Measurements from ENCODE around the gene UGT2A3. TPM values are rescaled to one million over a fixed set of nuclear protein-coding genes. Genes with fewer than 3 reads are reported as not detected.

UGT2A3 gene
- total RNA-seq, 1 donor from 2014 or later = not detected

- TF ChIP-seq, protein P1, sequence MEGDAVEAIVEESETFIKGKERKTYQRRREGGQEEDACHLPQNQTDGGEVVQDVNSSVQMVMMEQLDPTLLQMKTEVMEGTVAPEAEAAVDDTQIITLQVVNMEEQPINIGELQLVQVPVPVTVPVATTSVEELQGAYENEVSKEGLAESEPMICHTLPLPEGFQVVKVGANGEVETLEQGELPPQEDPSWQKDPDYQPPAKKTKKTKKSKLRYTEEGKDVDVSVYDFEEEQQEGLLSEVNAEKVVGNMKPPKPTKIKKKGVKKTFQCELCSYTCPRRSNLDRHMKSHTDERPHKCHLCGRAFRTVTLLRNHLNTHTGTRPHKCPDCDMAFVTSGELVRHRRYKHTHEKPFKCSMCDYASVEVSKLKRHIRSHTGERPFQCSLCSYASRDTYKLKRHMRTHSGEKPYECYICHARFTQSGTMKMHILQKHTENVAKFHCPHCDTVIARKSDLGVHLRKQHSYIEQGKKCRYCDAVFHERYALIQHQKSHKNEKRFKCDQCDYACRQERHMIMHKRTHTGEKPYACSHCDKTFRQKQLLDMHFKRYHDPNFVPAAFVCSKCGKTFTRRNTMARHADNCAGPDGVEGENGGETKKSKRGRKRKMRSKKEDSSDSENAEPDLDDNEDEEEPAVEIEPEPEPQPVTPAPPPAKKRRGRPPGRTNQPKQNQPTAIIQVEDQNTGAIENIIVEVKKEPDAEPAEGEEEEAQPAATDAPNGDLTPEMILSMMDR (IDR thresholded peaks at IDR 0.05) = no peak
- Histone ChIP-seq H3K4me3 (peak overlapping the region; percentile 12 to 19), H3K36me3 (no peaks in the 10 kb centered on the region), H3K27me3 (no peaks in the 10 kb centered on the region), H3K9me3 (no peaks in the 10 kb centered on the region), H3K27ac (no peak overlapping the region), H3K4me1 (no peaks in the 10 kb centered on the region)
- intact Hi-C loops (cut with DNase I) = no loop called here
- no peak for DNase-seq (ENCODE audit: low spot score in 2 of 2)
Measured at GRCh38 chr4:68905598-68905938, 46.0 kb downstream of the UGT2A3 start.

DNA sequence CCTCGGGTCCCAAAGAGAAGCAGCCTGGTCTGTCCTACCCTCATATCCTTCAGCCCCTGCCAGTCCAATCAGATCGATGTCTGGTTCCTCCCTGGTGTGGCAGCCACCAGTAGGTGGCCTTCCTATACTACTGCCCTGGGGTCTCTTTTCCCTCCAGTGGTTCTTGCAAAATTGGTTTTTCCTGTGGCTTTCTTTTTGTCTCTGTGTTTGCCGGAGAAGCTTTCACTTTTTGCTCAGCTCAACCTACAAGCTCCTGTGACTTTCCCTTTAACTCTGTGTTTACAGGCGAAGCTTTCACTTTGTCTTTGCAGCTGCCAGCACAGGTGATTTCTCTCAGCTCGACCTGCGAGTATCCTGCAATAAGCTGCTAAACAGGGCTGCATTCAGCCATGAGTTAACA lies 46.8 kb downstream of the UGT2A3 start:
- DNase-seq (ENCODE audit: low spot score in 2 of 2) = no peak
- TF ChIP-seq, protein P1 (IDR thresholded peaks at IDR 0.05) = no peak
- no peak overlapping the region for H3K27ac ChIP-seq

DNA sequence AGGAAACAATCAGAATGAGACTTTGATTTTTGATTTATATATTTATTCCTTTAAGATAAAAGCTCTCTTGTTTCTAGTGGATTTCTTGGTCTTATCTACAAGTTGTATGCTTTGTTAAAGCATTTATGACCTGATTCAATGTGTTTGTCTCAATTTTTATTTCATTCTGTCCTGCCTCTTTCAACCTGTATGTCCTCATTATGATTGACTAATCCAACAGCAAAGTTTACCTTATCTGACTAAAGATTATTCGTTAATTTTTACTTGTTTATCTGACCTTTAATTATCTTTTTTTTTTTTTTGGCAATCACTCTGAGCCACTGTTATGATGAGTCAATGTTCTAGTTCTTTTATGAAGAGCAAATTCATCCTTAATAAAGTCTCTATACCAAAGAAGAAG lies 54.9 kb downstream of the UGT2A3 start:
- H3K27me3 ChIP-seq = no peaks in the 10 kb centered on the region
- no peak overlapping the region for H3K4me3 ChIP-seq
- H3K9me3 ChIP-seq = no peaks in the 10 kb centered on the region
- no peaks in the 10 kb centered on the region for H3K4me1 ChIP-seq
- DNase-seq (ENCODE audit: low spot score in 2 of 2) = no peak
- TF ChIP-seq, protein P1 (IDR thresholded peaks at IDR 0.05) = no peak
- intact Hi-C loops (cut with DNase I) = no loop called here
- no peaks in the 10 kb centered on the region for H3K36me3 ChIP-seq
- no peak overlapping the region for H3K27ac ChIP-seq

More for the DNA sequence above, 46.8 kb downstream of the UGT2A3 start:
- Histone ChIP-seq H3K9me3 (no peaks in the 10 kb centered on the region), H3K36me3 (no peaks in the 10 kb centered on the region), H3K27me3 (no peaks in the 10 kb centered on the region), H3K4me3 (no peak overlapping the region), H3K4me1 (no peaks in the 10 kb centered on the region)
- intact Hi-C loops (cut with DNase I) = no loop called here

DNA sequence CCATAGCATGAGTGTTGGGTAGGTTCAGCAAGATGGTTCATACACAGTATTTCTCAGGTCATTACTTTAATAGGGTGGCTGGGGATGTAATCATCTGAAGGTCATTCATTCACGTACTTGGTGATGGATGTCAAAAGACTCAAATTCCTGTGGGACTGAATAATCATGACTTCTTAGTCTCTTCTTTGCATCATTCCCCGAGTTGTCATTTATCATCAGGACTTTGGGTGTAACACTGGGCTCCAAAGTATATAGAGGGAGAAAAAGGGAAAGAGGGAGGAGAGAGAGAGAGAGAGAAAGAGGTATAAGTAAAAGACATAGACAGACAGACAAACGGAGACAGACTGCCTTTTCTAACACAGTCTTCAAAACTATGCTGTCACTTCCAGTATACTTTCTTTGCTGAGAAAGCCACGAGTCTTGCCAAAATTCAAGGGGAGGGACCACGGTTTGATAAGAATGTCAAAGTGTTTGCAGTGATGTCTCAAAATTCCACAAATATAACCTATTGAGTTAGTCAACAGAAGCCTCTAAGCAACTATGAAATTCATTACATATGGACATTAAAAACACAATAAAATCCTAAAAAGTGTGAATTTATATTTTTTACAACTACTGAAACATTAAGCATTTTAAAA lies 55.9 kb downstream of the UGT2A3 start:
- Histone ChIP-seq H3K4me3 (no peak overlapping the region), H3K36me3 (no peaks in the 10 kb centered on the region), H3K4me1 (no peaks in the 10 kb centered on the region), H3K9me3 (no peaks in the 10 kb centered on the region), H3K27ac (no peak overlapping the region), H3K27me3 (no peaks in the 10 kb centered on the region)
- TF ChIP-seq, protein P1 (IDR thresholded peaks at IDR 0.05) = no peak
- intact Hi-C loops (cut with DNase I) = no loop called here
- DNase-seq (ENCODE audit: low spot score in 2 of 2) = no peak

GRCh38 chr4:68892861-68893260 lies 58.7 kb downstream of the UGT2A3 start:
- Histone ChIP-seq H3K27me3 (no peaks in the 10 kb centered on the region), H3K9me3 (no peaks in the 10 kb centered on the region), H3K36me3 (no peaks in the 10 kb centered on the region), H3K27ac (no peak overlapping the region), H3K4me1 (no peaks in the 10 kb centered on the region), H3K4me3 (no peak overlapping the region)
- intact Hi-C loops (cut with DNase I) = no loop called here
- TF ChIP-seq, protein P1 (IDR thresholded peaks at IDR 0.05) = no peak
- no peak for DNase-seq (ENCODE audit: low spot score in 2 of 2)

- TF ChIP-seq, protein P1 (IDR thresholded peaks at IDR 0.05) = no peak
- intact Hi-C loops (cut with DNase I) = no loop called here
- no peak overlapping the region for H3K4me3 ChIP-seq
- H3K27ac ChIP-seq = no peak overlapping the region
- no peaks in the 10 kb centered on the region for H3K27me3 ChIP-seq
- H3K9me3 ChIP-seq = no peaks in the 10 kb centered on the region
- DNase-seq (ENCODE audit: low spot score in 2 of 2) = no peak
- H3K36me3 ChIP-seq = no peaks in the 10 kb centered on the region
- H3K4me1 ChIP-seq = no peaks in the 10 kb centered on the region
Measured at GRCh38 chr4:68891678-68892077, 59.9 kb downstream of the UGT2A3 start.

Data from ascending aorta (tissue), 2 donors.